ENCODE measurements around the gene PFN4.
"Not testable (repeated sequence)": the region's sequence is repeated elsewhere in the genome, so short reads cannot be mapped to it uniquely, and the experiment has no call there.

Gene PFN4

GRCh38 chr2:24110660-24111303, 12.4 kb downstream of the PFN4 start:
- DNase-seq = no peak

- DNase-seq = not testable (repeated sequence)
These were observed 13.7 kb downstream of the PFN4 start for GRCh38 chr2:24109431-24109830.

DNA sequence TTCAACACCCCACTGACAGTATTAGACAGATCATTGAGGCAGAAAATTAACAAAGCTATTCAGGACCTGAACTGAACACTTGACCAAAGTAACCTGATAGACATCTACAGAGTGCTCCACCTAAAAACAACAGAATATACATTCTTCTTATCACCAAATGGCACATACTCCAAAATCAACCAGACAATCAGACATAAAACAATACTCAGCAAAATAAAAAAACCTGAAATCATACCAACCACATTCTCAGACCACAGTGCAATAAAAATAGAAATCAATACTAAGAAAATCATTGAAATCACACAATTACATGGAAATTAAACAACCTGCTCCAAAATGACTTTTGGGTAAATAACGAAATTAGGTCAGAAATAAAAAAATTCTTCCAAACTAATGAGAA, 15.8 kb downstream of the PFN4 start:
- no peak for DNase-seq

DNA sequence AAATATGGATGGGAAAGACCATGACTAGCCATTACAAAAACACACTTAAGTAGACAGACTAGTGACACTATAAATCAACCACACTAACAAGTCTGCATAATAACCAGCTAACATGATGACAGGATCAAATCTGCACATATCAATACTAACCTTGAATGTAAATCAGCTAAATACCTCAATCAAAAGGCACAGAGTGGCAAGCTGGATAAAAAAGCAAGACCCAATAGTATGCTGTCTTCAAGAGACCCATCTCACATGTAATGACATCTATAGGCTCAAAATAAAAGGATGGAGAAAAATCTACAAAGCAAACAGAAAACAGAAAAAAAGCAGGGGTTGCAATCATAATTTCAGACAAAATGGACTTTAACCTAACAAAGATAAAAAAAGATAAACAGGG, 16.3 kb downstream of the PFN4 start:
- DNase-seq = no peak

- DNase-seq = no peak
These were observed 17.3 kb downstream of the PFN4 start for GRCh38 chr2:24105816-24106215.

DNA sequence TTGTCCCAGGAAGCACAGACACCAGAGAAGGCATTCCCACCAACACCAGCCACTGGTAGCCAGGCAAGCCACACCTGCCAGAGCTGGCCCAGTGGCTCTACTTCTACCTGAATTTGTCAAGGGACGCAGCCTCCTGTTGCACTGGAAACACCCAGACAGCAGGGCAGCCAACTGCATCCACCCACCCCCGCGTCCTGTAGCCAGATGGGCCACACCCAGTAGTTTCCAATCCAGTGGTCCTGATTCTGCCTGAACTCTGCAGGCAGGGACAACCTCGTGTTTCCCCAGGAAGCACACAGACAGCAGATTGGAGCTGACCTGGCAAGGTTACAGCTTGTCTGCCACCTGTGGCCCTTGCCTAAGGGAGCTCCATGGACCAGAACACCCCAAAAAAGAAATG, 18.2 kb downstream of the PFN4 start:
- DNase-seq = no peak

DNA sequence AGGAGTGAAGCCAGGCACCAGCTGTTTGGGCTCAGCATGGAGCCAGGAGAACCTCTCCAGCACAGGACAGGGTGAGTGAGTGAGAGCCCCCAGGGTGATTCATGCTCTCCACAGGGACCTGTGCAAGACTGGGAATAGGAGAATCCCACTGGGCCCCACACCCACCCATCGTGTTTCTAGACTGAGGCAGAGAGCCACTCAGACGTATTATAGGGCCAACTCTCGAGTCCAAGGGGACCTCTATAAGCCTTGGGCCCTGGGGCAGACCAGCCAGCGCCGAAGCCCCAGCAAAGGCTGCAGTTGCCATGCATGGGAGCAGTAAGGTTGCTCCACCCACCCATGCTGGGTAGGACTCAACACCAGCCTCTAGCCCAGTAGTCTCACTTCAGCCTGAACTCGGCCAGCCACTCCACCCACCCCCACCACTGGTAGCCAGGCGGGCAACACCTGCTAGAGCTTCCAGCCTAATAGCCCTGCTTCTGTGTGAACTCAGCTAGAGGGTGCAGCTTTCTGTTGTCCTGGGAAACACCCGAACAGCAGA, 19.0 kb downstream of the PFN4 start:
- DNase-seq = no peak

DNA sequence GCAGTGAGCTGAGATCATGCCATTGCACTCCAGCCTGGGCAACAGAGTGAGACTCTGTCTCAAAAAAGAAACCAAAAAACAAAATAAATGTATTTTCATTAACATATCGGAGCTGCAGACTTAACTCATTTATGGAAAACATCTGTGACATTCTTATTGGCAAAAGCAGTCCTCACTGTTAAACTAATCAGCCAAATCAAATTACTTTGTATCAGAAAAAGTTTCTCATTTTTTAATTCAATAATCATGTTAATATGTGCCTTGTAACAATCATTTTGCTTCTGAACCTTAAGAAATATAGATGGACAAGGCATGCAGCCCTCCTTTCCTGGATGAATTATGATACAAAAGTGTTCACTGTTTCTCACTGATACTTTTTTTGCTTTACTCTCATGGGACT, 20.5 kb downstream of the PFN4 start:
- DNase-seq = no peak

DNA sequence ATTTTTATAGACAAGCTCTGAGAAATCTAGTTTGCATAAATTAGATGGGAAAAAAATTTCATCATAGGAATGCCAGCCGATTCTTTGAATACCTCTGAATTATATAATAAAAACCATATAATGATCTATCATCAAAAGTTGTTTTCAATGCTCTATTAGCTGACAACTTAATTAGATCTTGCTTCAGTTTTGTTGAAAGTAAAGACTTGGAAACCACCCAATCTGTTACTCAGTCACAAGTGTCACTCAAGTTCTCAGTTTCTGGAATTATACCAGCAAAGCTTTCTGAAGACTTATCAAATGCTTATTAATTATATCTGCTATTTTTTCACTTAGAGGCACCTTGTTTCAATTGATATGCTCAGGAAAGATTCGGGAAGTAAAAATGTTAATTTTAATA, 21.1 kb downstream of the PFN4 start:
- no peak for DNase-seq

DNA sequence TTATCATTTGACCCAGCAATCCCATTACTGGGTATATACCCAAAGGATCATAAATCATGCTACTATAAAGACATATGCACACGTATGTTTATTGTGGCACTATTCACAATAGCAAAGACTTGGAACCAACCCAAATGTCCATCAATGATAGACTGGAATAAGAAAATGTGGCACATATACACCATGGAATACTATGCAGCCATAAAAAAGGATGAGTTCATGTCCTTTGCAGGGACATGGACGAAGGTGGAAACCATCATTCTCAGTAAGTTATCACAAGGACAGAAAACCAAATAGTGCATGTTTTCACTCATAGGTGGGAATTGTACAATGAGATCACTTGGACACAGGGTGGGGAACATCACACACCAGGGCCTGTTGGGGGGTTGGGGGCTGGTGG, 22.4 kb downstream of the PFN4 start:
- DNase-seq = not testable (repeated sequence)

DNA sequence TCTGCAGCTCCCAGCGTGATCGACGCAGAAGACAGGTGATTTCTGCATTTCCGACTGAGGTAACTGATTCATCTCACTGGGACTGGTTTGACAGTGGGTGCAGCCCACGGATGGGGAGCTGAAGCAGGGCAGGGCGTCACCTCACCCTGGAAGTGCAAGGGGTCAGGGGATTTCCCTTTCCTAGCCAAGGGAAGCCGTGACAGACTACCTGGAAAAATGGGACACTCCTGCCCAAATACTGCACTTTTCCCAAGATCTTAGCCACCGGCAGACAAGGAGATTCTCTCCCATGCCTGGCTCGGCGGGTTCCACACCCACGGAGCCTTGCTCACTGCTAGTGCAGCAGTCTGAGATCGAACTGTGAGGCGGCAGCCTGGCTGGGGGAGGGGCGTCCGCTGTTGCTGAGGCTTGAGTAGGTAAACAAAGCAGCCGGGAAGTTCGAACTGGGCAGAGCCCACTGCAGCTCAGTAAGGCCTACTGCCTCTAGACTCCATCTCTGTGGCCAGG, 27.9 kb downstream of the PFN4 start:
- DNase-seq = not testable (repeated sequence)

DNA sequence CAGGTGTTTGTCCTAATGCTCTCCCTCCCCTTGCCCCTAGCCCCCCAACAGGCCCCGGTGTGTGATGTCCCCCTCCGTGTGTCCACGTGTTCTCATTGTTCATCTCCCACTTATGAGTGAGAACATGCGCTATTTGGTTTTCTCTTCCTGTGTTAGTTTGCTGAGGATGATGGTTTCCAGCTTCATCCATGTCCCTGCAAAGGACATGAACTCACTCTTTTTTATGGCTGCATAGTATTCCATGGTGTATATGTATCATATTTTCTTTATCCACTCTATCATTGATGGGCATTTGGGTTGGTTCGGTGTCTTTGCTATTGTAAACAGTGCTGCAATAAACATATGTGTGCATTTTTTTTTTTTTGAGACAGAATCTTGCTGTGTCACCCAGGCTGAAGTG, 29.9 kb downstream of the PFN4 start:
- not testable (repeated sequence) for DNase-seq

DNA sequence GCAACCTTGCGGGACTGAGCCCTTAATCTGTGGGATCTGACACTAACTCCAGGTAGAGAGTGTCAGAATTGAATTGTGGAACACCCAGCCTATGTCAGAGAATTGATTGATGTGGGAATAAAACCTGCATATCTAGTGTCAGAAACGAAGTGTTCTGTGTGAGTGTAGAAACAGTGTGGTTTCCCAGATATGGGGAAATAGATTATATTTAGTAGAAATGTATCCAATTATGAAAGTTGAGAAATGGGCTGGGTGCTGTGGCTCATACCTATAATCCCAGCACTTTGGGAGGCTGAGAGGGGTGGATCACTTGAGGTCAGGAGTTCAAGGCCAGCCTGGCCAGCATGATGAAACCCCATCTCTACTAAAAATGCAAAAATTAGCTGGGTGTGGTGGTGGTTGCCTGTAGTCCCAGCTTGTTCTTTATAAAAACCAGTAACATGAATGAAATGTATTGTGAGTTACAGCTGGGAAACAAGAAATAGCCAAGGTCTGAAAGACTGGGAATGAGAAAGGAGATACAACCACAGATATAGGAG, 34.2 kb downstream of the PFN4 start:
- DNase-seq = no peak

- no peak for DNase-seq
These were observed 36.1 kb downstream of the PFN4 start for GRCh38 chr2:24087032-24087431.

DNA sequence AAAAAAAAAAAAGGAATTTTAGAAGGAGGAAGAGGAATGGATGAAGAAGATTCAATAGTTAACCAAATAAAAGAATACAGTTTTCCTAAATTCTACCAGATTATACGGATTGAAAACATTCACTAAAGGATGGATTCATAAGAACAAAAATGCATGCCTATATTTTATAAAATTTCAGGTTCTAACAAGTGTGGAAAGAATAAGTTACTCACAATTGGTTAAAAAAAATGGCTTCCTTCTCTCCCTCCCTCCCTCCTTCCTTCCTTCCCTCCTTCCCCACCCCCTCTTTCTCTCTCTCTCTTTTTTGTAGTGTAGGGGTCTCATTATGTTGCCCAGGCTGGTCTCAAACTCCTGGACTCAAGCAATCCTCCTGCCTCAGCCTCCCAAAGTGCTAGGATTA, 36.9 kb downstream of the PFN4 start:
- no peak for DNase-seq

DNA sequence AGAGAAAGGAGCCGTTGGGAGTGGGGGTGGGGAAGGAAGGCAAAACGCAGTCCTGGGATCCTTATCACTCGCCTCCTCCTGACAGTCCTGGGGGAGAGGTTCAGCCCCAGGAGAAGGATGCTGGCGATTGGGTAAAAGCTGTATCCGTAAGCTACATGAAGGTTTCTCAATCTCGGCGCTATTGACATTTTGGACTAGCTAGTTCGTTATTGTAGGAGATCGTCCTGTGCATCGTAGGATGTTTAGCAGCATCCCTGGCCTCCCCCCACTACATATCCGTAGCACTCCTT, 38.0 kb downstream of the PFN4 start:
- DNase-seq = no peak

DNA sequence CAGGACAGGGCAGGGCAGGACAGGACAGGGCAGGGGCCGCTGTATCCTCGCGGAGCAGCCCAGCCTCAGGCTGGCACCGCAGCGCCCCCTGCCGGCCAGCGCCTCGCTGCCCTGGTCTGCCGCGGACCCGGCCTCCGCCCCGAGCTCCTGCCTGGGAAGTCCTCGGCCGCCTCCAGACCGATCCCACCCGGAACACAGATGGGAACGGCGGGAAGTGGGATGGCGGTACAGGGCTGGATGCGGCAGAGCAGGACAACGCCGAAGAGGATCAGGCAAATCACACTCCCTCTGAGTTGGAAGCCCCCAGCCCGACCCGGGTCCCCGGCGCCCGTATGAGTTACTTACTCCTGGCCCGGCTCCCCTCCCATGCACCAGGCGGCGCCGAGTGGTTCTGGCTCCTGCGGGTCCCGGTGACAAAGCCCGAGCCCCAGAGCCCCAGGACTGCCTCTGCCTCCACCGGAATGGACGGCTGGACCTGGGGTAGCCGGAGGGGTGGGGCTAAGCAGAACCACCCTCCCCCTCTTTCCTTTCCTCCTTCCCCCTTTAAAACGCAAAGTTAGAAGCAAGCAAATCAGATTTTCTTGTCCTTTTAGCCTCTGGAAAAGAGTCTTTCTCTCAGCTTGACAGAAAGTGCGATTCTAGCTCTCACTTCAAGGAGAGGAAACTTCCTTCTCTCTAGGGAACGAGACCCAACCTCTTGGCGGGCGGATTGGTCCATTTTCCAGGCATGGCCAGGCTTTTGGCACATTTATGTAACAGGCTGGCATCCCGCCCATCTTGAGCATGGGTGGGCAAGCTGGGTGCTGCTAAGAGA, 38.5 kb downstream of the PFN4 start, which contains the start of gene TP53I3:
Gene TP53I3, minus strand, starts transcription at position 449 of the 814 bp plus-strand sequence. CDS start 508 bp downstream, outside the sequence.
- peak; percentile 81 for DNase-seq

- DNase-seq = peak; percentile 66
These were observed 39.4 kb downstream of the PFN4 start for GRCh38 chr2:24083567-24084385.

- no peak for DNase-seq
These were observed 40.2 kb downstream of the PFN4 start for GRCh38 chr2:24082787-24083566.

DNA sequence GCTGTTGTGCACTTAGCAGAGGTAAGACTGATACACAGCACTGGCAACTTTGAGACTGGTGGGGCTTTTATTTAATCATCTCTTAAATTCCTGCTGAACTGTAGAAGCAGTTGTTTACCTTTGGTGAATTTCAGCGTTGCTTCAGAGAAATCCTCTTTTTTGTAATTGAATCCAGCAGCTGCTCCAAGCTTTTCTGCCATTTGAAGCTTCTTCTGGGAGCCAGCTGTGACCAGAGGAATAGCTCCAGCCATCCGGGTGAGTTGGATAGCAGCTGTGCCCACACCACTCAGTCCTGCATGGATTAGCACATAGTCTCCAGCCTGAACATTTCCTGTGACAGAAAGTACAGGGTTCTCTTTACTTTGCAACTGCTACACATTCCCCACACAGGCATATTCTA, 42.4 kb downstream of the PFN4 start:
- DNase-seq = no peak

DNA sequence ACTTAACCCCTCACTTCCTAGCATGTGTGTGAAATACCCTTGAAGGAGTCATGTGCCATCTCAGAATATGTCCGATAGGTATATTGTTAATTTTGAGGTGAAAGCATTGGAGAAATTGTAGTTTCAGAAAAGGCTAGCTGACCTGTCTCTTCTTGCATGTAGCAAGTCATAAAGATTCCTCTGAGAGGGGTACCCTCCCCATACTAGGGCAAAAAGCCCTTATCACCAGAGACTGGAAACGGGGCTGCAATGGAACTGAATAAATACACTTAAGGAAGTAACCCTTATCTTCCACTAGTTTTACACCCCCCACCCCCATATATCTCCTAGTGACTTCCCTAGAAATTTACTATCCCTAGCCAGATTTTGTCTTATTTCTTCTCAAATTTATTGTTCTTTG, 45.3 kb downstream of the PFN4 start:
- no peak for DNase-seq

GRCh38 chr2:24077535-24077877, 45.6 kb downstream of the PFN4 start:
- DNase-seq = no peak
